HL-60/S4 treated with phorbol 12-myristate 13-acetate at 8.2 ng/mL for 4 days and 3 days (cell line): ENCODE results near the gene PARD3B.

Source experiments
- in situ Hi-C: fragments of 300-500 bp; cut with MboI; formaldehyde crosslinking; loops from 2 replicates; pipeline ENCODE4 v1.15.0; 2022; ENCODE audit warnings: low sequenced_read_pairs

PARD3B gene

DNA sequence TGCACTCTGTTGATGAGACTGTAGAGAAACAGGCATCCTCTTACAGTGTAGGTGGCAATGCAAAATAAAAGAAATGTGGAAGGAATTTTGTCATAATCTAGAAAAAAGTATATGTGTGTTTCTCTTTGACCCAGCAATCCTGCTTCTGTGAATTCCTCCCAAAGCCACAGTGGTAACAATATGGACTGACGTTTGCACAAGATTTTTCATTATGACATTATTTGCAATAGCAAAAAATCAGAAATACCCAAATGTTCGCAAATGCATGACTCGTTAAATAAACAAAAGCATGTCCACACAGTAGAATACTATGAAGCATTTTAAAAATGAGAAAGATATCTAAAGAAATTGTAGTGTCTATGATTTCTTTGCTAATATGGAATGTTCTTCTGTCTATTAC is 881.8 kb downstream of the PARD3B start:
- in situ Hi-C loops, result no loop called here

DNA sequence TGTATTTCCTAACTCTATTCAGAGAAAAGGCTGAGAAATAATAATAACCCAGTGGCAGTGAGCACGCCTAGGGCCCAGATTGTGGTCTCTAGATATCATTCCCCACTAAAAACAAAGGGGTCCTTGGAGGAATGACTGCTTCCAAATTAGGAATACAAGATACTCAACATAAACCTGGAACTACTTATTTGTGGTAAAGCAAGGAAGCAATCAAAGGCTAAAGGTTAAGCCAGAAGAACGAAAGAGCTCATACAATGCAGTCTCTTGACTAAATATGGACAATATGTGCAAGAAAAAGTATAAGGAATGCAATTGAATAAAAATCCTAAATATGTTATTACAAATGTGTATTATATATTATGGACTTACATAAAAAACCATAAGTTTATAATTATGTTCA is 883.5 kb downstream of the PARD3B start:
- in situ Hi-C loops, result no loop called here

DNA sequence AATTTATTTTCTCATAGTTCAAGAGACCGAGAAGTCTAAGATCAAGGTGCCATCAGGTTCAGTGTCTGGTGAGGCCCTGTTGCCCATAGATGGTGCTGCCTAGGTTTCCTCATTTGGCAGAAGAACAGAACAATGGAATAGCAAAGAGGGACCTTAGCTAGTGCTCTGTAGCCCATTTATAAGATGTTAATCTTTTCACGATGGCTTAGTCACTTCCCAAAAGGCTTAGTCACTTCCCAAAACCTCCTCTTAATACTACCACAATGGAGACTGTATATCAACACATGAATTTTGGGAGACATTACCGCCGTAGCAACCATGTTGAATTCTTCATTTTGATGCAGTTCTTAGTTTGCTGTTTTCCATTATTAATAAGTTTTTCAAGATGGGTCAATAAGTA is 890.7 kb downstream of the PARD3B start:
- in situ Hi-C loops, result no loop called here

DNA sequence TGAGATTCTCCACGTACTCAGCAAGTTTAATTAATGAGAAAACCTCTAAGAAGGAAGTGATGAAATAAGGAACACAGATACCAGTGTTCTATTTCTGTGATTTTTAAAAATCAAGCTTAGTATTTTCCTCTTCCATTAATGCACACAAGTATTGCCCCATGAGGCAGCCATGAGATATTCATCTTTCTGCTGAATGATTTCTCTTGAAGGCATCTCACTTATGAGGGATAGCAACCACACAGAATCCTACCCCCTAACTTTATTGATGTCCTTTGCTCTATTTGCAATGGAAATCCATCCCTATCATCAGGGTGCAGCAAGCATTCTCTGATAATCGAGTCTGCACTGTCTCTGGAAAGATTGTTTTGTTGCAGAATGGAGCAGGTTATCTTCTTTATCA is 893.0 kb downstream of the PARD3B start:
- in situ Hi-C loops, result no loop called here

DNA sequence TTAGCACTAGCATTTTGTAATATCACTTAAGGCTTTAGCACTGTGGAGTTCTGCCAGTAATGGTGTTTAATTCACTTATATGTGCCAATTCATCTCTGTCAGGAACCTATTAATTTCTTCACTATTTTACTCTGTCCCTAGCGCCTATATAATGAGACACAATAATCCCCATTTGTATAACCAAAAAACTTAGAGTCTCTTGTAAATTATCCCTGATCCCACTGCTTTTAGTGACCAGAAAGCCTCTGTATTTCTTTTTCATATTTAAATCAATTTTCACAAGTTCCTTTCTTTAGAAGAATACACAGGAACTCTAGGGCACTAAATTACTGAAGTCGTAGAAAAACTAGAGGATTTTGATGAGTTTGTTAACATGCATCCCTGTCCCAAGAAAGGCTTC is 894.3 kb downstream of the PARD3B start:
- in situ Hi-C loops, result no loop called here

DNA sequence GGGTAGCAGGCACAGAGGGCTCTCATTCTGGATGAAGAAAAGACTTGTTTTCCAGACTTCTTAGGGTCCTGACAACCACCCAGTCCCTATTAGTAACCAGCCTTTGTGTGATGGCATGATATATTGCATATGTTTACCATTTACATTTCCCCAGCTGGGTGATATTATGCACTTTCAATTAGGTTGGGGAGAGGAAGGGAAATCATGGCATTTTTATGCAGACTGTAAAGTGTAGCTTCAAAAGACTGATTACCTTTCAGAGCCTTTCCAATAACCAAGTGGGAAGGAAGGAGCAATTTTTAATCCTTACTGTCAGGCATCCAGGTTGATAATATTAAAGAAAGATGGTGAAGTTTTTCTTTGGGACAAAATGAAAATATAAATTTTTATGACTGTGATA is 896.2 kb downstream of the PARD3B start:
- in situ Hi-C loops, result no loop called here

DNA sequence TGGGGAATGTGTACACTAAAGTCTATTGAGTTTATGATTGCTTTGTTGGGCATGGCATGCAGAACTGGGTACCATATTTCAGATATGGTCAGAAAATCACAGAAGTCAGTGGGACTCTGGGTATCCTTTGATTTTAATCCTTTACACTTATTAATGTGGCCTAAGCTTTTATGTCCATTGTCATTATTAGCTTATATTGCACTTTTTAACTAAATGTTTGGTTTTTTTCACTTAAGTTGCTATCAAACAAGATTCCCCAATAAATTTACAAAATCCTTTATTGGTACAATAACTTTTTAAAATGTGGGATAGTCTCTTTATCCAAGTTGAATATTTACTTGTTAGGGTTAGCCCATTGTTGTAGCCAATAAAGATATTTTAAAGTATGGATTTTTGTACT is 902.9 kb downstream of the PARD3B start:
- in situ Hi-C loops, result no loop called here

DNA sequence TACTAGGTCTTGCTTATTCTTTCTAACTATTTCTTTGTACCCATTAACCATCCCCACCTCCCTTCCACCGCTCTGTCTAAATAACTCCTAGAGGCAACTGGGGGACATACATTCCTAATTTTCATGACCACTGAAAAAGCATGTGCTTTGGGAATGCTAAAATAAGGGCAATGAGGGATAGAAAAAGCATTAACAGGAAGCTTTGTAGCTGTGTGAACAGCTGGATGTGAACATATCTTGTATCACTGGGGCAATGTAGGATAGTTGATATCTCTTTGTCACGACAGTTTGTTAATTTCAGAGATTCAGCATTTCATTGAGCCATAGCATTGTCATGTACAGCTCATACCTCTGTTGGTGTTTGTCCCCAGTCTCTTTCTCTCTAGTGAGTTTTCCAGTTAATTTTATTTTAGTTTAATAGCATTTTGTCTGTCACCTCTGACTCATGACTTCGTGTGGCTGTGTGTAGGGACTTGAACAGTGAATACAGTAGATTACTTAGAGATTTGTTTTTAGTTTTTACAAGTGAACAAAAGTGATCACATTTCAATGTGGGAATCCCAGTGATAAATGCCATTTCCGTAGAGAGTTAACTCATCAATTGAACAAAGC is 906.7 kb downstream of the PARD3B start:
- in situ Hi-C loops, result no loop called here

DNA sequence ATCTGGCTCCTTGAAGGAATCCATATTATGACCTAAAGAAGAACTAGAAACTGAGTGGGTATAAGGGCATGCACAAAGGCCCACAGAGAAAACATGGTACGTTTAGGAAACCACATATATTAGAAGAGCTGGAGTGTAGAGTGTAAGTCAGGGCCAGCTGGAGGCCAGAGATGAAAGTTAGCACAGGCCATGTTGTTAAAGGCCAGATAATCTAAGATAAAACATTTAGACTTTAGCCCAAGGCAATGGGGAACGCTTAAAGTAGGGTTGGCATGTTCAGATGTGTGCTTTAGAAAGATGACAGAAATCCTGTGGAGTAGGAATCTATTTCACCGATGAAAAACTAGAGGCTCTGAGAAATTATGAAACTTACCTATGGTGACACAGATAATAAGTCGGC is 907.9 kb downstream of the PARD3B start:
- in situ Hi-C loops, result no loop called here

DNA sequence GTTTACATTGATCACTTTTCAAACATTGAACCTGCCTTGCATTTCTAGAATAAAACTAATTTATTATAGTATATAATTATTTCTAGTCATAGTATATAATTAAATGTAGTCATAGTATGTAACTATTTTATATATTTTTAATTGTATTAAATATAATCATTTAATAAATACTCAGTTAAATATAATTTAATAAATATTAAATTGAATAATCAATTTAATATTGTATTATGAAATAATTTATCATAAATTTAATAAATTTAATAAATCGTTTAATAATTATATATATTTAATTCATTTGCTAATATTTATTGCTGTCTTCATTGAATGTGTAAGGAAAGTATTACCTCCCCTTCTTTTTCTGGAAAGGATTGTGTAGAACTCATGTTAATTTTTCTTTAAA is 911.4 kb downstream of the PARD3B start:
- in situ Hi-C loops, result no loop called here

DNA sequence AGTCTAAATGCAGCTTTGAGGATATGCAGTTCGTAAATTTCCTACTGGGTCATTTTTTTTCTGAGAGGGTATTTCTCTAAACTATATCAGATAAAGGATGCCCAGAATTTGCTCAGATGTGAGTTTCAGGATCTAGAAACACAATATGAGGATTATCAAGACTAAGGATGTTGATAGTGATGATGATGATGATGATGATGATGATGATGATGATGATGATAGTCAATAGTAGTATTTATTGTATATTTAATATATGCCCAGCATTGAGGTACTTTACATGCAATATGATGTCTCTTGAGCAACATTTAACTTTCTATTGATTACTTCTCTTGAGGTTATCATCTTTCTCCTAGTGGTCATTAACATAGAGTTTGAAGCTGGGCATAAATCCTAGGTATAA is 914.9 kb downstream of the PARD3B start:
- in situ Hi-C loops, result no loop called here

DNA sequence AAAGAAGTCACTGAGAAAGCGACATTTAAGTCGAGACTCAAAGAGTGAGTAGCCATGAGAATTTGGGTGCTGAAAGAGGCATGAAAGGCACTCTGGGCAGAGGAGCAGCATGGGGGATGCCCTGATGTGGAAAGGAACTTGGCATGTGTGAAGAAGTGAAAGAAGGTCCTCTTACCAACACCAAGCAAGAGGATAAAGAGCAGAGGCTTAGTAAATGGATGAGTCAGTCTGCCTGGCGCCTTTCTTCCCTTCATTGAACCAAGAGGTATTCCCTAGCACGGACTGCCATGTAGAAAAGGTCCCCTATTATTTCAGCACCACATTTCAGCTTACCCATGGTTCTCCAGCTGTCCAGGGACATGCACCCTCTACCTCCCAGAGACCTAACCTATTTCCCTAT is 915.9 kb downstream of the PARD3B start:
- in situ Hi-C loops, result no loop called here

DNA sequence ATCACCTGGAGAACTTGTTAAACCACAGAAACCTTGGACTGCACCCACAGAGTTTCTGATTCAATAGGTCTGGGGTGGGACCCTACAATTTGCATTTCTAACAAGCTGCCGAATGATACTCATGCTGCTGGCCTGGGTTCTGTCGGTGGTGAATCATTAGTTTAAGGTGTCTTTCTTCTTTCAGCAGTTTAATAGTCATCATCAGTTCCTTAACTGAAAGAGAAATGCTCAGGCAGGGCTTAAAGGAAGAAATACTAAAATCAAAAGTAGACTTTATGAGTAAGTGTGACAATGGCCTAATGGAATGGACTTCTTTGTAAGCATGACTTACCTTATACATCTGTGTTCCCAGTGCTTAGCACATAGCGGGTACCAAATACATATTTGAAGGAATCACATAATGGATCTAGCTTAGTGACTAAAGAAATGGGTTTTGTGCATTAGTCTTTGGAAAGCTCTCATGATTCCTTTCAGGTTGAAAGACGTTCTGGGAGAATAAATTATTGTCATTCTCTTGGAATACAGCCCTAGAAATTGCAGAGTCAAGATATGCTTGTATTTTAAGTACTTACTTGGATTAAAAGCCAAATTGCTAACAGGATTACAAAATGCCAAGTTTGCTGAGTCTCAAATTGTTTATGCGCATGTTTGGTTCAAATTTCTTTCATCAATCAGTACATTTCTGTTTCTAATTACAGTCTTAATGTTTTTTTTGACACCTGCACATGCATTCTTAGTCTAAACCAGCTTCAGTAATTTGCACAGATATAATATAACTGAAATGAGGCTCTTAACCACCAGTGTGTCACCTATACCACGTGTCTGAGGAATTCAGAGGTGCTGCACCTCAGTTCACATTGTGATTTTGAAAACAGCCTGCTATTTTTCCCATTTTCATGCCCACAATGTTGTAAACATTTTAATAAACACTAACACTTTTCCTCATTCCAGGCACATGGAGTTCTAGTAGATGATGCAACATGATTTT is 916.7 kb downstream of the PARD3B start:
- in situ Hi-C loops, result no loop called here

DNA sequence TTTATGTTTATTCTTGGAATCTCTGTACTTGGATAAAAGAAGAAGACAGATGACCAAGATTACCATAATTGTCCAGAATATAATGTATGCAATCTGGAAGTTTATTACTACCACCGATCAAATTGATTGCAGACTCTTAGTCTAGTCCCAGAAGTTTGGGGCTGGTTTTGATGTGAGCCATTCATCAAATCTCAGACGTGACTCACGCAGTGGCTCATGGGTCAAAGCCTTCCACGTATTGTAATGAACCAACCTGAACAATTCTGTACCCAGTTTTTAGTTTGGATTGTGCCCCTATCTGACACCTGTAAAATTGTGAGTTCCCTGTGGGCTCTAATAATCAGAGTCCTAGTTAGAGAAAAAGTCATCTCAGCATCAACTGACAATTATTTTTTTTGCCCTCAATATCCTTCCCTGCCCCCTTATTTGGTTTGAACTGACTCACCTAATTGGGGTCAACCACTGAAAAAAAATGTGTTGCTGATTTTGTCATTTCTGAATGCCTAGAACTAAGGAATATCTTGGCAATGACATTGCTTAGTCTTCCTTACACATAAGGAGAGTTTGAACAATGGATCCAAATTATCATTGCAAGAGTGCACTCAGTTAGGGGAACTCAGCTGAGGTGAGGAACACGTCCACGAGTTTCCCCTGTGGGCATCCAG is 917.5 kb downstream of the PARD3B start:
- in situ Hi-C loops, result no loop called here

DNA sequence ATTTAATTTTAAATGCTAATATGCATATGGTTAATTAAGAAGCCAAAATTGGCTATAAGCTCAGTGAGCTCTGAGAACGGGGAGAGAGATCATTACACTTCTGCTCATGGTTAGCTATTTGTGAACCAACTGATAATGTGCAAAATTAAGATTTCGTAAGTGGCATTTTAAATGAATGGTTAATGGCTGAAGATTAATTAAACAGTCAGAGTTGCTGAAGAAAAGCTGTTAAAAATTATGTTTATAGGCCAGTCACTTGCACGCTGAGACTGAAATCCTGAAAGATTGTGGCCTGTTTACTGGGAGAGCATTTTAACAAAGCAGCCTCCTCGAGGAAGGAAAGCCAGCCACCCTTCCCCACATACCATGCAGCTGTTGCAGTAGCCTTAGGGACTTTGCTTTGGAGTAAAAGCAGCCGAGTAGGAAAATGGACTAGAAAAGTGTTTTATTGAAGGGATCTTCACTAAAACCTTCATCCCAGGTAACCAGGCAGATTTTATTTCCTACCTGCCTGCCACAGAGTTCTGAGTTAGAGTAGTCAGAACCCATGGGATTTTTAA is 918.3 kb downstream of the PARD3B start:
- in situ Hi-C loops, result no loop called here

DNA sequence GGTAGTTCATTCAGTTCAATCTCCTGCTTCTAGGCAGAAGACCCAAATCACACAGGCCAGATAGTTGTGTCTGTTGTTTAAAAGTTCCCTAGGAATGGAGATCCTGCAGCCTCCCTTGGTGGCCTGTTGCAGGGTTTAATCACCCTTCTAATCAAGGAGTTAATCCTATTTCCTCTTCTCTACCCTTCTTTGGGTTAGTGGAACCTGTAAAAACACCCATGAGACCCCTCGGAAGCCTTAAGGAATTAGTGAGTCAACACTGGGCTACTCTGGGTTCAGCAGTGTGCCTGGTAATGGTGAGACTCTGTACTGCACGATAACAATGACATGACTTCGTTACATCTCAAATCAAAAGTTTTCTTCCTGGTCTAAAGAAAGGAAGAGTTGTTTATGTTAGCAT is 919.4 kb downstream of the PARD3B start:
- in situ Hi-C loops, result no loop called here

DNA sequence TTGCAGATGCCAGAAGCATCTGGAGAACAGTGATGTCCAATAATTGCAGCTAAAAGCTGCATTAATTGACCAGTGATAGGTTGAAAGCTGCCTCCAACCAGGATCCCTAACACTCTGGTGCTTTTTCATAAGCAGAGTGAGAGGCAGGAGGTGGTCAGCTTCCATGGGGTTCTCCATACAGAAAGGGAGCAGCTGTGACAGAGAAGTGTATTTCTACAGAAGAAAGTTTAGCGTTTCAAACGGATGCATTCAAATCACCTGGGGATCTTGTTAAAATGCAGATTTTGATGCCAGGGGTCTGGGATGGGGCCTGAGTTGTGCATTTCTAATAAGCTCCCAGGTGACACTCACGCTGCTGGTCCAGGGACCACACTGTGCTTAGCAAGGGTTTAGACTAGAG is 920.5 kb downstream of the PARD3B start:
- in situ Hi-C loops, result no loop called here

DNA sequence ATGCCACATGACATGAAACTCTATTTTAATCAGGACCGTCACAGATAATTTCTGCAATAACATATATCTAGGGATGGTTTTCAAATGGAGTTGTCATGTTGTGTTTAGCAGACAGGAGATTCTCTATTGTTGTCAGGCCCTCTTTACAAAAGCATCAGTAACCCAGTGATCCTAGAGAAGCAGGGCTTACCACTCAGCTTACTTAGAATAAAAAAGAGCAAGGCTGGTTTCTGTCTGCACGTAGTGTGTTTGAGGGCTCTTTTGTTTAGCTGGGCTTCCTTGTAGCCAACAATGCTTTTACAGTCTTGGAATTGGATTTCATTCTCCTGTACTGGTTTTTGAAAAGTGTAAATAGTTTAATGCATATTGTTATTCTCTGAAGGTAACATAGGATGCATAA is 926.5 kb downstream of the PARD3B start:
- in situ Hi-C loops, result no loop called here

DNA sequence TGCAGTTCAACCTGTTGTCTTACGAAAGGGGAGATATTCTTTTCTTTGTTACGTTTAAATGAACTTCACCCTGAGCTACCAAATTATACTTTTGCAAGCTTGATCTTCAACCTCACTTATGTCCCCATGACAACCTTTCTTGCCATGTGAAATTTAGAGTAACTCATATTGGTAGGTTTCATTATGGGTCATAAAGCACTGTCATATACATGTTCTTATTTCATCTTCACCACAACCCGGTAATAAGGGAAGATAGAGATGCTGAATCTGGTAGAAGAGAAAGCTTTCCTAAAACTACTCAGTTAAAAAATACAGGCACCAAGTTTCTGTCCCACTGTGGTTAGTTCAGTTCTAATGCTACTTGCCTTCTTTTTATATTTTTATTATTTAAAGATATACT is 928.5 kb downstream of the PARD3B start:
- in situ Hi-C loops, result no loop called here

DNA sequence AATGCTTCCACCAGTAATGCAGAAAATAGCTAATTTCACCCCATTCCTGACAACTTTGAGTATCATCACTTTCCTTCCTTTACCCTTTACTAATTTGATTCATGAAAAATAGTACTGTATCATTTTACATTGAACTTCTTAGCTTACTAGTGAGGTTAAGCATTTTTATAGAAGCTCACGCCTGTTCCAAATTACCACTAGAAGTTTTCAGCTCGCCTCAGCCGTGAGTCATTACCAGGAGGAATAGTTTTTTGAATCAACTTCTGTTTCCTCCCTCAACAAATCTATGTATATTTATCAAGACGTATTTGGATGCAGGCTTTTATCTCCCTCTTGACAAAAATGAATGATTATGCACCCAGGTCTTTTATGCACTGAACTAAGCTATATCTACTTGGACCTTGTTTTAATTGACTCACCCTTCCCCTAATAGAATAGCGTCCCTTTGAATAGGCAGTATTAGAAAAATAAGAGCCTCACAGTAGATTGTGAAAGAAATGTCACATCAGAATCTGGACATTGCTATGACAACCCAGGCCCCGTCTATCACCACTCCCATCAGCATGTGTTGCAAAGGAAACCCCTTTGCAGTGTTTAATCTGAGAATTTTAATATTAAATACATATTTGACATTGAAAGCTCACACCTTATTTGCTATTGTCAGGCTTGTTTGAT is 929.6 kb downstream of the PARD3B start:
- in situ Hi-C loops, result no loop called here

DNA sequence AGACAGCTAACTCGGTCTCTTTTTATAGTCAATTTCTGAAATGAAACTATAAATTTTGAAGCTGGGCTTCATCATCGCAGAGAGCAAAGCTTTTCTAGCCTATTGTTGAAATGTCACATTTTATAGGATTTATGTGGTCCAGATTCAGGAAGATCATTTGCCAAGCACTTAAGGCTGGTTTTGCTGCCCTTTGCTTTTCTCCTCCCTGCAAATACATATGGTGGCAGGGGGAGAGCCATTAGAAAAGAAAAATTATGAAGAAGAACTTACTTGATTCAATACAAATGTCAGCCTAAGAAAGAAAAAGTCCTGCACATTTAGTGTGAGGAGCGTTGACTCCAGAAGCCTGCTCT is 930.1 kb downstream of the PARD3B start:
- in situ Hi-C loops, result no loop called here
